CD14-positive monocyte (primary cell): ENCODE results near the gene RBMS3. TPM values are rescaled to one million over a fixed set of nuclear protein-coding genes. Genes with fewer than 3 reads are reported as not detected.

ENCODE experiments used
- DNase-seq, 3 donors: peaks; one replicate each; pipeline ENCODE4 v3.0.0-alpha.2; 2011 to 2022
- H2AFZ ChIP-seq: 2 replicates; pipeline ENCODE4 v1.6.0; 2012; ENCODE audit warnings: mild to moderate bottlenecking, low read depth, low read length, inconsistent platforms; ENCODE audit not compliant: insufficient read depth, poor library complexity, severe bottlenecking
- H3K27ac ChIP-seq, 2 donors: 1 replicate in 1 of 2; 2 replicates in 1 of 2; pipeline ENCODE4 v1.5.1; 2012 to 2013; ENCODE audit warnings: low read length in 2 of 2, control low read depth in 1 of 2, inconsistent platforms in 1 of 2, low read depth in 1 of 2, mild to moderate bottlenecking in 1 of 2
- H3K27me3 ChIP-seq, 2 donors: one replicate each; pipeline versions ENCODE4 v1.6.0 to v1.6.1; 2011 to 2013; ENCODE audit warnings: low read length in 2 of 2; ENCODE audit not compliant: control insufficient read depth in 2 of 2, insufficient read depth in 2 of 2
- H3K36me3 ChIP-seq, 2 donors: replicated peaks in 1 of 2; 1 replicate in 1 of 2; 2 replicates in 1 of 2; pipeline versions ENCODE4 v1.5.1 to v1.6.1; 2012 to 2013; ENCODE audit warnings: low read length in 2 of 2, control low read depth in 1 of 2, inconsistent platforms in 1 of 2, mild to moderate bottlenecking in 1 of 2; ENCODE audit not compliant: insufficient read depth in 2 of 2, control insufficient read depth in 1 of 2
- H3K4me1 ChIP-seq, 2 donors: 1 replicate in 1 of 2; 2 replicates in 1 of 2; pipeline versions ENCODE4 v1.5.1 to v1.6.1; 2012 to 2013; ENCODE audit warnings: low read length in 2 of 2, control low read depth in 1 of 2, inconsistent platforms in 1 of 2, mild to moderate bottlenecking in 1 of 2, moderate library complexity in 1 of 2; ENCODE audit not compliant: insufficient read depth in 2 of 2, control insufficient read depth in 1 of 2
- H3K4me2 ChIP-seq: replicated peaks from 2 replicates; pipeline ENCODE3; 2012; ENCODE audit warnings: low read length, moderate library complexity, mild to moderate bottlenecking; ENCODE audit not compliant: poor library complexity, severe bottlenecking; ENCODE audit errors: extremely low read depth
- H3K4me3 ChIP-seq, 3 experiments: fragments of 200-600 bp in 1 of 3; sonication (generic) in 1 of 3; replicated peaks in 1 of 3; 1 replicate in 2 of 3; 2 replicates in 1 of 3; pipeline ENCODE4 v1.5.1; 2011 to 2013; ENCODE audit warnings: low read length in 3 of 3, mild to moderate bottlenecking in 3 of 3, control low read depth in 2 of 3, low read depth in 2 of 3, inconsistent platforms in 1 of 3, moderate library complexity in 1 of 3
- H3K79me2 ChIP-seq: 2 replicates; pipeline ENCODE4 v1.6.0; 2012; ENCODE audit warnings: mild to moderate bottlenecking, control low read depth, inconsistent platforms, low read length, moderate library complexity; ENCODE audit not compliant: insufficient read depth
- H3K9ac ChIP-seq: 2 replicates; pipeline ENCODE4 v1.6.0; 2017; ENCODE audit warnings: low read length, mild to moderate bottlenecking; ENCODE audit not compliant: insufficient read depth, poor library complexity, severe bottlenecking
- H3K9me3 ChIP-seq, 2 donors: replicated peaks in 1 of 2; 1 replicate in 1 of 2; 2 replicates in 1 of 2; pipeline versions ENCODE4 v1.5.1 to v1.6.1; 2012 to 2013; ENCODE audit warnings: low read length in 2 of 2, control low read depth in 1 of 2; ENCODE audit not compliant: control insufficient read depth in 1 of 2, insufficient read depth in 1 of 2
- H4K20me1 ChIP-seq: 2 replicates; pipeline ENCODE4 v1.6.0; 2012; ENCODE audit warnings: mild to moderate bottlenecking, low read length, control low read depth, moderate library complexity; ENCODE audit not compliant: insufficient read depth
- H3K27ac Mint-ChIP-seq, 7 donors: one replicate each; pipeline ENCODE4 v1.8.0; 2020; ENCODE audit warnings: mild to moderate bottlenecking in 7 of 7, mixed read lengths in 7 of 7, moderate library complexity in 6 of 7, inconsistent platforms in 2 of 7
- H3K27me3 Mint-ChIP-seq, 3 donors: one replicate each; pipeline ENCODE4 v1.8.0; 2021 to 2022; ENCODE audit warnings: low read depth in 3 of 3, mild to moderate bottlenecking in 3 of 3, mixed read lengths in 3 of 3, moderate library complexity in 3 of 3, inconsistent platforms in 1 of 3
- H3K36me3 Mint-ChIP-seq, 2 donors: one replicate each; pipeline ENCODE4 v1.8.0; 2020; ENCODE audit warnings: mixed read lengths in 2 of 2, inconsistent platforms in 1 of 2, mild to moderate bottlenecking in 1 of 2
- H3K4me1 Mint-ChIP-seq: one replicate; pipeline ENCODE4 v1.8.0; 2020; ENCODE audit warnings: mild to moderate bottlenecking, mixed read lengths
- H3K4me3 Mint-ChIP-seq, 2 donors: one replicate each; pipeline ENCODE4 v1.8.0; 2020; ENCODE audit warnings: mild to moderate bottlenecking in 2 of 2, mixed read lengths in 2 of 2, moderate library complexity in 1 of 2
- H3K9me3 Mint-ChIP-seq, 7 donors: one replicate each; pipeline ENCODE4 v1.8.0; 2020 to 2022; ENCODE audit warnings: mixed read lengths in 7 of 7, mild to moderate bottlenecking in 6 of 7, moderate library complexity in 6 of 7, inconsistent platforms in 2 of 7
- CTCF ChIP-seq: fragments of 200-600 bp; IDR thresholded peaks from one replicate; pipeline ENCODE4 v1.8.0; 2022; ENCODE audit warnings: antibody characterized with exemption, mild to moderate bottlenecking
- intact Hi-C, 2 donors: fragments of 100-400 bp; cut with micrococcal nuclease; formaldehyde crosslinking; loops; one replicate each; pipeline versions ENCODE4 v1.15.0 to v1.15.1; 2023
- polyA plus RNA-seq, 3 donors: library from polyadenylated mRNA; depleted of rRNA in 1 of 3; unstranded in 2 of 3; stranded (reverse) in 1 of 3; fragments of 300-500 nt in 2 of 3; fragments of >200 nt in 1 of 3; fragmentation: Illumina TruSeq in 2 of 3; gene quantifications; 1 replicate in 2 of 3; 2 replicates in 1 of 3; pipeline ENCODE4 v1.2.3, GENCODE V29; 2012 to 2021

Gene RBMS3
- polyA plus RNA-seq, 3 donors = not detected

DNA sequence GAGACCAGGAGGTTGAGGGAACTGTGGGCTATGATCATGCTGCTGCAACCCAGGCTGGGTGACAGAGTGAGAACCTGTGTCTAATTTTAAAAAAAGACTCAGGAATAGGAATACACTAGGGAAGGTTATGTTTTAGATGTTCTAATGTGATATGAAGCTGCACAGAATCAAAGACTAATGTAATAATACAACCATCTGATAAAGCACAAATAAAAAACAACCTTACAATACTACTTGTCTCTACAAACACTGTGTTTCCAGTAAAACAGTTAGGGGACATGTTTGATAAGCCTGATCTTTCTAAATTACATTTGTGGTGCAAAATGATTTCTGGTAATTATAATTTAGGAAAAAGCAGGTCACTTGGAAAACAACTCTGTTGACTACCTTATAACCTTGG is 56.7 kb downstream of the RBMS3 start:
- no peak for TF ChIP-seq CTCF
- Histone ChIP-seq H2AFZ (no peak overlapping the region), H3K4me2 (no peak overlapping the region), H3K4me3 (no peak overlapping the region), H3K79me2 (no peaks in the 10 kb centered on the region), H3K9me3 (no peaks in the 10 kb centered on the region), H3K27me3 (no peaks in the 10 kb centered on the region), H3K36me3 (no peaks in the 10 kb centered on the region), H3K9ac (no peak overlapping the region), H3K4me1 (peaks cover 0 to 4% of the 10 kb centered on the region in 2 donors), H3K27ac (no peak overlapping the region), H4K20me1 (no peaks in the 10 kb centered on the region)
- Mint-ChIP-seq H3K4me1 (peaks cover 8% of the 10 kb centered on the region), H3K27me3 (no peaks in the 10 kb centered on the region), H3K36me3 (no peaks in the 10 kb centered on the region), H3K4me3 (no peak overlapping the region), H3K9me3 (no peaks in the 10 kb centered on the region), H3K27ac (no peak overlapping the region)
- no peak for DNase-seq
- intact Hi-C loops = no loop called here

GRCh38 chr3:29338377-29338776 is 57.5 kb downstream of the RBMS3 start:
- H3K4me2 ChIP-seq = no peak overlapping the region
- no peaks in the 10 kb centered on the region for H3K36me3 Mint-ChIP-seq
- peaks cover 8% of the 10 kb centered on the region for H3K4me1 Mint-ChIP-seq
- DNase-seq = no peak
- no peaks in the 10 kb centered on the region for H3K9me3 Mint-ChIP-seq
- TF ChIP-seq CTCF = no peak
- no peak overlapping the region for H2AFZ ChIP-seq
- no peaks in the 10 kb centered on the region for H3K9me3 ChIP-seq
- no peak overlapping the region for H3K27ac ChIP-seq
- no peak overlapping the region for H3K9ac ChIP-seq
- no peaks in the 10 kb centered on the region for H3K27me3 Mint-ChIP-seq
- no peaks in the 10 kb centered on the region for H3K79me2 ChIP-seq
- no peak overlapping the region for H3K4me3 ChIP-seq
- no peak overlapping the region for H3K27ac Mint-ChIP-seq
- H3K4me3 Mint-ChIP-seq = no peak overlapping the region
- H3K4me1 ChIP-seq = peaks cover 0 to 4% of the 10 kb centered on the region in 2 donors
- intact Hi-C loops = no loop called here
- H4K20me1 ChIP-seq = no peaks in the 10 kb centered on the region
- H3K27me3 ChIP-seq = no peaks in the 10 kb centered on the region
- H3K36me3 ChIP-seq = no peaks in the 10 kb centered on the region
